ENCODE results near the gene LMF2. TPM values are rescaled to one million over a fixed set of nuclear protein-coding genes. Genes with fewer than 3 reads are reported as not detected.

The LMF2 gene
- polyA plus RNA-seq, 3 donors: 15.0 to 145 (median 16.6) TPM

DNA sequence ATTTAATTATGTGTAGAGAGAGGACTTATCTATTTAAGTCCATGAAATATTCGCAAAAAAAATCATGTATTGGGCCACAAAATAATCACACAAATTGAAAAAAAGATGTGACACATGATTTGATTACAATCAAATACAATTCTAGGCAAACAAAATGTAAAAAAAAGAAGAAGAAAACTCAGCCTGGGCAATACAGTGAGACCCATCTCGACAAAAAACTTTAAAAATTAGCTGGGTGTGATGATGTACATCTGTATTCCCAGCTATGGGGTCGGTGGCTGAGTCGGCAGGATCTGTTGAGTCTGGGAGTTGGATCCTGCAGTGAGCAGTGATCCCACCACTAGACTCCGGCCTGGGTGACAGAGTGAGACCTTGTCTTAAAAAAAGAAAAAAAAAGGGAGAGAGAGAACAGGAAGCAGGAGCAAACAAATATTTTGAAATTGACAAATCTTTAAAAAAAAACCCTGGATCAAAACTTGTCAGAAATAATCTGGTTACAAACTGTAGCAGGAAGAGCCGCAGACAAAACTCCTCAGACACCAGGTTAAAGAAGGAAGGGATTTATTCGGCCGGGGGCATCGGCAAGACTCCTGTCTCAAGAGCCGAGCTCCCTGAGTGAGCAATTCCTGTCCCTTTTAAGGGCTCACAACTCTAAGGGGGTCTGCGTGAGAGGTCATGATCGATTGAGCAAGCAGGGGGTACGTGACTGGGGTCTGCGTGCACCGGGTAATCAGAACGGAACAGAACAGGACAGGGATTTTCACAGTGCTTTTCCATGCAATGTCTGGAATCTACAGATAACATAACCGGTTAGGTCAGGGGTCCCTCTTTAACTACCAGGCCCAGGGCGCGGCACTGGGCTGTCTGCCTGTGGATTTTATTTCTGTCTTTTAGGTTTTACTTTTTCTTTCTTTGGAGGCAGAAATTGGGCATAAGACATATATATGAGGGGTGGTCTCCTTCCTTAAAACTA lies 25.6 kb upstream of the LMF2 start:
- peaks cover 11 to 17% of the 10 kb centered on the region in 2 donors for H3K36me3 Mint-ChIP-seq
- H3K4me1 Mint-ChIP-seq: peaks cover 54% of the 10 kb centered on the region
- H3K79me2 ChIP-seq (ENCODE audit: insufficient read depth, low read length): peaks cover 77% of the 10 kb centered on the region
- H3K4me3 Mint-ChIP-seq: peak overlapping the region; percentile 90 to 93
- peak overlapping the region; percentile 100 for H3K9ac ChIP-seq (ENCODE audit: insufficient read depth, low read length, poor library complexity, severe bottlenecking)
- peak overlapping the region; percentile 95 for H3K4me2 ChIP-seq (replicated peaks; ENCODE audit: extremely low read depth, low read length, poor library complexity, severe bottlenecking)
- DNase-seq: no peak
- peak overlapping the region; percentile 72 to 99 (median 92) for H3K4me3 ChIP-seq (replicated peaks in 1 of 3; ENCODE audit: low read depth in 2 of 3, low read length in 3 of 3)
- H3K27ac ChIP-seq (ENCODE audit: low read depth in 1 of 2, low read length in 2 of 2): peak overlapping the region; percentile 100
- intact Hi-C loops (cut with micrococcal nuclease): loop anchor here in 1 of 2 donors (5.0 to 10.0 kb wide), 3 partner anchors 231 to 598 kb away; partner anchors contain the start of gene TRABD
- 78% methylated on average over 11 of the region's 19 CpGs for WGBS (ENCODE audit: insufficient coverage)
- H3K9me3 Mint-ChIP-seq: no peaks in the 10 kb centered on the region
- H3K27ac Mint-ChIP-seq: peak overlapping the region; percentile 99 to 100 (median 99)
- H3K27me3 ChIP-seq (ENCODE audit: control insufficient read depth in 2 of 2, insufficient read depth in 2 of 2, low read length in 2 of 2): no peaks in the 10 kb centered on the region
- H3K36me3 ChIP-seq (replicated peaks in 1 of 2; ENCODE audit: control insufficient read depth in 1 of 2, insufficient read depth in 2 of 2, low read length in 2 of 2): peaks cover 11 to 13% of the 10 kb centered on the region in 2 donors
- TF ChIP-seq, protein P1, sequence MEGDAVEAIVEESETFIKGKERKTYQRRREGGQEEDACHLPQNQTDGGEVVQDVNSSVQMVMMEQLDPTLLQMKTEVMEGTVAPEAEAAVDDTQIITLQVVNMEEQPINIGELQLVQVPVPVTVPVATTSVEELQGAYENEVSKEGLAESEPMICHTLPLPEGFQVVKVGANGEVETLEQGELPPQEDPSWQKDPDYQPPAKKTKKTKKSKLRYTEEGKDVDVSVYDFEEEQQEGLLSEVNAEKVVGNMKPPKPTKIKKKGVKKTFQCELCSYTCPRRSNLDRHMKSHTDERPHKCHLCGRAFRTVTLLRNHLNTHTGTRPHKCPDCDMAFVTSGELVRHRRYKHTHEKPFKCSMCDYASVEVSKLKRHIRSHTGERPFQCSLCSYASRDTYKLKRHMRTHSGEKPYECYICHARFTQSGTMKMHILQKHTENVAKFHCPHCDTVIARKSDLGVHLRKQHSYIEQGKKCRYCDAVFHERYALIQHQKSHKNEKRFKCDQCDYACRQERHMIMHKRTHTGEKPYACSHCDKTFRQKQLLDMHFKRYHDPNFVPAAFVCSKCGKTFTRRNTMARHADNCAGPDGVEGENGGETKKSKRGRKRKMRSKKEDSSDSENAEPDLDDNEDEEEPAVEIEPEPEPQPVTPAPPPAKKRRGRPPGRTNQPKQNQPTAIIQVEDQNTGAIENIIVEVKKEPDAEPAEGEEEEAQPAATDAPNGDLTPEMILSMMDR (IDR thresholded peaks at IDR 0.05): no peak
- H3K27me3 Mint-ChIP-seq (ENCODE audit: low read depth in 3 of 3): no peaks in the 10 kb centered on the region
- no peaks in the 10 kb centered on the region for H3K9me3 ChIP-seq (replicated peaks in 1 of 2; ENCODE audit: control insufficient read depth in 1 of 2, insufficient read depth in 1 of 2, low read length in 2 of 2)
- H4K20me1 ChIP-seq (ENCODE audit: insufficient read depth, low read length): peaks cover 17% of the 10 kb centered on the region
- peaks cover 76 to 87% of the 10 kb centered on the region in 2 donors for H3K4me1 ChIP-seq (ENCODE audit: control insufficient read depth in 1 of 2, insufficient read depth in 2 of 2, low read length in 2 of 2)
- no peak overlapping the region for H2AFZ ChIP-seq (ENCODE audit: insufficient read depth, low read depth, low read length, poor library complexity, severe bottlenecking)

DNA sequence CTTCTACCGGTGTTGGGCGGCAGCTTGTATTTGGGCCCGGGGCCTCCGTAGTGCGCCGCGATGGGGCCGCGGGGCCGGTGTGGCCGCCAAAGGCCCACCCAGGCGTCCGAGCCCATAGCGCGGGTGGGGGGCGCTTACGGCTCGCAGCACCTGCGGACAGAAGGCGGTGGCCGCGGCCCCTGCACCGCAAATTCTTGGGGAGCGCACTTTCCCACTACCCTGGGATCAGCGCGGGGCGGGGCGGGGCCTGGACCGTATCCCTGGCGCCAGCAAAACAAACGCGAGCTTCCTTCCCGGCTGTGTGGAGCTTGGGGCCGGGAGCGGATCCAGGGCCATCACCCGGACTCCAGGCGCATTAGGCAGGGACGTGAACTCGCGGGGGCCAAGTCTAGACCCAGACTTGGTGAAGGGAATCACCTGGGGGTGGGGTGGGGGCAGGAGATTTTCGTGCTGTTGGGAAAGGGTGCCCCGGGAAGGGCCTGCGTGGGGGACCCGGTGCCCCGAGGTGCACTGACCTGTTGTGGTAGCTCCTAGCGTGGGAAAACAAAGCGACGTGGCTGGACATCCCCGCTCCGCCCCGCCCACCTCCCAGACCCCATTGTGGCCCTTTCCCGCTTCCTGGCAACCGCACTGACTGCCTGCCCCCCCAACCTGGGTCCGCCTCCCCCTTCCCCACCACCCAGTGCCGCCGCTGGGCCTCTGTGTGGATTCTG lies 24.6 kb upstream of the LMF2 start:
- DNase-seq: peak in 1 of 3 donors; percentile 52
- peak overlapping the region; percentile 72 to 99 (median 92) for H3K4me3 ChIP-seq (replicated peaks in 1 of 3; ENCODE audit: low read depth in 2 of 3, low read length in 3 of 3)
- peak overlapping the region; percentile 99 to 100 (median 99) for H3K27ac Mint-ChIP-seq
- H3K27me3 Mint-ChIP-seq (ENCODE audit: low read depth in 3 of 3): no peaks in the 10 kb centered on the region
- H2AFZ ChIP-seq (ENCODE audit: insufficient read depth, low read depth, low read length, poor library complexity, severe bottlenecking): no peak overlapping the region
- peaks cover 54% of the 10 kb centered on the region for H3K4me1 Mint-ChIP-seq
- H3K4me3 Mint-ChIP-seq: peak overlapping the region; percentile 90 to 93
- H3K9ac ChIP-seq (ENCODE audit: insufficient read depth, low read length, poor library complexity, severe bottlenecking): peak overlapping the region; percentile 100
- H3K27ac ChIP-seq (ENCODE audit: low read depth in 1 of 2, low read length in 2 of 2): peak overlapping the region; percentile 100
- intact Hi-C loops (cut with micrococcal nuclease): loop anchor here (1.0 to 10.0 kb wide), 4 partner anchors 7 to 597 kb away; partner anchors contain the start of gene TRABD (in 1 of the 2)
- H3K27me3 ChIP-seq (ENCODE audit: control insufficient read depth in 2 of 2, insufficient read depth in 2 of 2, low read length in 2 of 2): no peaks in the 10 kb centered on the region
- no peaks in the 10 kb centered on the region for H3K9me3 ChIP-seq (replicated peaks in 1 of 2; ENCODE audit: control insufficient read depth in 1 of 2, insufficient read depth in 1 of 2, low read length in 2 of 2)
- 0% methylated on average over 46 of the region's 56 CpGs for WGBS (ENCODE audit: insufficient coverage)
- H3K4me1 ChIP-seq (ENCODE audit: control insufficient read depth in 1 of 2, insufficient read depth in 2 of 2, low read length in 2 of 2): peaks cover 76 to 87% of the 10 kb centered on the region in 2 donors
- peak overlapping the region; percentile 95 for H3K4me2 ChIP-seq (replicated peaks; ENCODE audit: extremely low read depth, low read length, poor library complexity, severe bottlenecking)
- no peaks in the 10 kb centered on the region for H3K9me3 Mint-ChIP-seq
- H3K36me3 ChIP-seq (replicated peaks in 1 of 2; ENCODE audit: control insufficient read depth in 1 of 2, insufficient read depth in 2 of 2, low read length in 2 of 2): peaks cover 13 to 16% of the 10 kb centered on the region in 2 donors
- TF ChIP-seq, protein P1 (IDR thresholded peaks at IDR 0.05): no peak
- H3K79me2 ChIP-seq (ENCODE audit: insufficient read depth, low read length): peaks cover 84% of the 10 kb centered on the region
- peaks cover 27% of the 10 kb centered on the region for H4K20me1 ChIP-seq (ENCODE audit: insufficient read depth, low read length)
- H3K36me3 Mint-ChIP-seq: peaks cover 21 to 23% of the 10 kb centered on the region in 2 donors
